Measurements from ENCODE around the gene TTC29.
A peak's percentile ranks its signal among the peaks of the same experiment; 100 is the strongest.

The TTC29 gene, protein sequence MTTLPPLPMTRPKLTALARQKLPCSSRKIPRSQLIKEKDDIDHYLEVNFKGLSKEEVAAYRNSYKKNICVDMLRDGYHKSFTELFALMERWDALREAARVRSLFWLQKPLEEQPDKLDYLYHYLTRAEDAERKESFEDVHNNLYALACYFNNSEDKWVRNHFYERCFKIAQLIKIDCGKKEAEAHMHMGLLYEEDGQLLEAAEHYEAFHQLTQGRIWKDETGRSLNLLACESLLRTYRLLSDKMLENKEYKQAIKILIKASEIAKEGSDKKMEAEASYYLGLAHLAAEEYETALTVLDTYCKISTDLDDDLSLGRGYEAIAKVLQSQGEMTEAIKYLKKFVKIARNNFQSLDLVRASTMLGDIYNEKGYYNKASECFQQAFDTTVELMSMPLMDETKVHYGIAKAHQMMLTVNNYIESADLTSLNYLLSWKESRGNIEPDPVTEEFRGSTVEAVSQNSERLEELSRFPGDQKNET

DNA sequence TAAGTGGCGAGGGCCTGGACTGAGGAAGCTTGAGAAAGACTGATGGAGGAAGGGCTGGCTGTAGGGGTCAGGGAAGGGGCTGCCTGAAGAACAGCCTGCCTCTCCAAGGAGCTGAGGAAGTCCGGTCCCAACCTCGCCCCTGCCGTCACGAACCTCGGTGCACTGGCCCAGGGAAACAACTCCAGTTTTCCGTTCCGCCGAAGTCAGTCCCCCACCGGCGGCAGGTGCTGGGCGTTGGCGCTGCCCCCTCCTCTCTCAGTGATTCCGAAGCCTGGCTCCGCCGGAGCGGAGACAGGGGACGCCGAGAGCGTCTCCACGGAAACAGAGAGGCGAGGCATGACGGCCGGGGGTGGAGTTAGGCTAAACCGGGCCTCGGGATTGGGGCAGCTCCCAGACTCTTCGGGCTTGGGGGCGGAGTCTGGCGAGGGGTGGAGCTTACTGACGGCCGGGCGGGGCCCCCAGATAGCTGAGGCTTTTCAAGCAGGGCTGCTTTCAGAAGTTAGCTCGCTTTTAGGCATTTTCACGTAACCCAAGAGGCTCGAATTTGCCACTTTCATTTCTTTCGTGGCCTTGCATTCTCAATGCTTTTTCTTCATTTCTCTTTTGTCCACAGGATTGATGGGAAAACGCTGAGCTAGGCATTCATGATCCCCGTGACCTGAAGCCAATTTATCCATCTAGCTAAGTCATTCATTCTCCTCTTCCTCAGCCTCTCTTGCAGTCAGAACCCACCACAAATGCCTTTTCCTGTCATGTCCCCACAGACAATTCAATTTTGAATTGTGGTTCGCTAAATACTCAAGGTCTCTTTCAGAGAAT lies at the start of gene TTC29:
TSS of gene TTC29 (minus strand) at position 309 of the 819 bp plus-strand sequence. CDS start 5,969 bp downstream, outside the sequence.
- DNase-seq (ENCODE audit: low read depth in 2 of 2), result peak; percentile 64 to 68

DNA sequence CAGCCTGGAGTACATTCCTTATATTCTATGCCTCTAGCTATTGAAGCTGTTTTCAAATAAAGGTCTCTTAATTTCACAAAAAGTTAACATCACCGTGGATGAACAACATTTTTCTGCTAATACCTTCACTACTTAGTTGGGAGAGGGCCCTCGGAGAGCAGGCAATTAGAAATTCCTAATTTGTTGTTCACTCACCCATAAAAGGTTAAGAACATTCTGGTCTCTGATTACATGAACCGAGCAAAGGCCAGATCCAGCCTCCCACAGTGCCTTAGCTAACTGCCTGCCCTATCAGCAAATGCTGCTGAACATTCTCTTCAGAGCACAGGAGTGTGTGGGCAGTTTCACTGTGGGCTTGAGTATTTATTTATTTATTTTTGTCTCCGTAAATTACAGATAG lies 36.0 kb upstream of the TTC29 start:
- peak in 1 of 2 experiments; percentile 13 for DNase-seq (ENCODE audit: low read depth in 2 of 2)

DNA sequence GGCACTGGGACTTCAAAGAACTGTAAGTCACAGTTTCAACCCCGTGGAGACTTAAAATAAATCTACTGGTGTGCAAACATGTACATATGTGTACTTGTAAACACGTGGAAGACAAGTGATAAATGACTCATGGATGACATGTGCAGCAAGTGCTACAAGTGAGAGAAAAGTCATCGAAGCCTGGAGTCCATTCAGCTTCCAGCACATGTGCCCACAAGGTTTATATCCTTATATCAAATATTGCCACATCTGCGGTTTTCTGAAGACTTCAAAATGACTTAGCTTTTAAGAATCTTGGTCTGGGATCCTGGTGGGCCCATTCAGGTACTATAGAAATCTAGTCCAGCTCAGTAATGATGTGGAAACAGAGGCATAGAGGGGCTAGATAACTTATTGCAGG lies 33.0 kb upstream of the TTC29 start:
- no peak for DNase-seq (ENCODE audit: low read depth in 2 of 2)

DNA sequence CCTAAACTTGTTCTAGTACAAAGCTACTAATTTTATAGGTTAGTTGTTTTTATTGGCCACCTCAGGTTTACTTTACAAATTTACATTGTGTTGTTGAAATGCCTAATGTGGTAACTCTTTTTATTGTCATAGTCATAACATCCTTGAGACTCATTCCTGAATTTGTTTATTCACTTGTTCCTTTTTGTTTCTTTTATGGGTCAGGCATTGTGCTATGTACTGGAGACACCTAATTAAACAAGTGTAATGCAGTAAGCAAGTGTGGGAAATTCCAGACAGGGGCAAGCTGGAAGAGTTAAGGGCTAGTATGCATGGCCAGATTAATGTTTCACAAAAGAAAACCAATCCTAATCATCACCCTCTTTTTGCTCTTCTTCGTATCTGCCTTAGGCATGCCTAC lies 30.5 kb upstream of the TTC29 start:
- no peak for DNase-seq (ENCODE audit: low read depth in 2 of 2)

DNA sequence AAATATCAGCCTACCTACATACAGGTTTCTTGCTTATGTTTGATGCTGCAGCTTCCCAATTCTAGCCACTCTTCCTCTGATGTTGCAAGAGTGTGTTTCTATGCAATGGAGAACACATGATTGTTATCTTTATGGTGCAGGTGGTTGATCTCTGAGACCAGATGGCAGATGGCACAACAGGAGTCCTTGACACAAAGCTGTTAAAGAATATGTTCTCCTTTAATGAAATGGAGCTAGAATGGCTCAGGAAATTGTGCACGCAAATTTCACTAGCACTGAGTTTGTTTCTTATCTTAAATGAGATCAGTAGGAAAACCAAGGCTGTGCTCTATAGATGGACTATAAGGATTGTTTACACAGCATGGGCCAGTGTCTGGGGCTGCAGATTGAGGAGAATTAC lies 29.9 kb upstream of the TTC29 start:
- no peak for DNase-seq (ENCODE audit: low read depth in 2 of 2)

DNA sequence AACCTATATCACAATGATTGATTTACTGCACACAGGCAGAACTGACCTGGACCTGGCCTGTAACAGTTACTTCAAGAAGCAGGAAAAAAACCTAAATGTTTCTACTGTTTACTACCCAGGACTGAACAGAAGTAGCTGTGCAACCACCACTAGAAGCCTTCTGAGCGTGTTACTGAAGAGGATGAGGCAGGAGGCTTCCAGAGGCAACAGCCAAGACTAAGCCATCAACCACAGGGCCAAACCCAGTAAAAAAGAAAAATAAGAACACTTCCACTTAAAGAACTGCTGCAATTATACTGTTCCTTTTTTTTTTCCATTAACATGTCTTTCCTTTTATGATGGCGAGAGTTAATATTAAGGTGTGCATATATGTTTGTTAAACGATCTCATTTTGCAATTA lies 29.4 kb upstream of the TTC29 start:
- no peak for DNase-seq (ENCODE audit: low read depth in 2 of 2)

DNA sequence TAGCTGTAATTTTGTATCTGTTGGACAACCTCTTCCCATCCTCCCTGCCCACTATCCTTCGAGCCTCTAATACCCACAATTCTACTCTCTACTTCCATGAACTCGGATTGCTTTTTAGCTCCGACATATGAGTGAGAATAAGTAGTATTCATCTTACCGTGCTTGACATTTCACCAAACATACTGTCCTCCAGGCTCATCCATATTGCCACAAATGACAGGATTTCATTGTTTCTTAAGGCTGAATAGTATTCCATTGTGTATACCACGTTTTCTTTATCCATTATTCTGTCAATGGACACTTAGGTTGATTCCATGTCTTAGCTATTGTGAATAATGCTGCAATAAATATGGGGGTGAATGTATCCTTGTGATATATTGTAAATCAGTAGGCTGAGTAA lies 26.4 kb upstream of the TTC29 start:
- no peak for DNase-seq (ENCODE audit: low read depth in 2 of 2)

DNA sequence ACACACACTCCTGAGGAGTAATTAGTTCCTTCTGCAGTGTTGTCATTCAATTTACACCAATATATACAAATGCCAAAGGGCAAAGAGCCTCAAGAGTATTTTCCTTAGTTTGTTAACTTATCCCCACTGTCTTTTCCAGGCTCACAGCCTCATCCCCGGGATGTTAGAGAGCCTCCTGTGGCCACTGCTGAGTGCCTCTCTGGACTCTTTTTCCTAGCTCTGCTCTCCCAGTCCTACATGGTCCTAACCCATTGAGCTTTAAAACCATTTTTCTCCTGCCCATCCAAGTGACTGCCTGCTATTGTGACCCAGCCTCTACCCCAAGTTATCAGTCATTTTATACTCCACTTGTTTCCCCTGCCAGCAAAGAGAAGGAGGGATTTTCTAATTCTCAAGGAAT lies 23.5 kb upstream of the TTC29 start:
- no peak for DNase-seq (ENCODE audit: low read depth in 2 of 2)

DNA sequence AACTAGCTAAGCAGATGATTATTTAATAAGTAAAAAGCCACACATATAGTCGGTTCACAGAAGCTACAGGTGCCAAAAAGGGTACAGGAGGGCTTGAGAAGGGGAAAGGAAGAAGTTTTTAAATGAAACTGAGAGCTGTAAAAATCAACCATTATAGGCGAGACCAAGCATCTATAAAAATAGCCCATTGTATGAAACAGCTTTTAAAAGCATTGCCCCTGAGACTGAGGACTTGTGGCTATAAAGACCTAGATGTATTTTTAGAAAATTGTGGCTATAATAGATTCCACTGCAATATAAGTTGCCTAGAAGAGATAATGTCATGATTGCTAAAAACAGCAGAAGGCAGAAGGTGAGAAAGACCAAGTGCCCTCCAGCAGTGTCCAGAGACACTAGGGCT lies 15.0 kb upstream of the TTC29 start:
- DNase-seq (ENCODE audit: low read depth in 2 of 2), result no peak

DNA sequence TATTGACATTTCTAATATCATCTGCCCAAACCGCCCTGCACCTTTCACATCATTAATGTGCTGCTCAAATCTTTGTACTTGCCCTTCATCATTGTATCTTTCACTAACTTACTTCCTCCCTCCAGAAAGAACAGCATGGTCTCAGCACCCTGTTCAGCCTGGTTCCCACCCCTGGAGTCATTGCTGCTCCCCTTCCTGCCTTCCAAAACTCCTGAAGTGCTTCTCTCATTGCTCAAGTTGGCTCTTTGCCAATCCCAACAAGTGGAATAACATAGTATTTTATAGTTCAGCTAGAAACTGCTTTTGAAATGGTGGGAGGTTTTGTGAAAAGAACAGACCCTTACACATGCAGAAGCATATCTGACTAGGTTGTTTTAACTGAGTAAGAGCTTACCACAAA lies 14.0 kb upstream of the TTC29 start:
- DNase-seq (ENCODE audit: low read depth in 2 of 2), result no peak

DNA sequence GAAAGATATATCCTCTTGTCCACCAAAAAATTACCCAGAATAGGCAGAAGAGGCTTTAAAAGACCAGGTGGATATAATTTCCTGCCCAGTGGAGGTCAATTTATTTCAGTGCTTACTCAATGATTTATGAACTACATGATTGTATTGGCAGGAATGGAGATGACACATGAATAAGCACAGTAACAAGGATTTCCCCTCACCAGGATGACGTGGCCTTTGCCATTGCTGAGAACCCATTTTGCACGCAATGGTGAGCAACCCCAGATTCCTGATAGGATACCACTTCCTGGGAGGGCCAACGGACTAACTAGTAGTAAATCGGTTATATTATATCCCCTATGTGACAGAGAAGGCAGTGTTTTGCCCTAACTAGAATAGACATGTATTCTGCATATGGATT lies 11.6 kb upstream of the TTC29 start:
- peak; percentile 80 to 81 for DNase-seq (ENCODE audit: low read depth in 2 of 2)

DNA sequence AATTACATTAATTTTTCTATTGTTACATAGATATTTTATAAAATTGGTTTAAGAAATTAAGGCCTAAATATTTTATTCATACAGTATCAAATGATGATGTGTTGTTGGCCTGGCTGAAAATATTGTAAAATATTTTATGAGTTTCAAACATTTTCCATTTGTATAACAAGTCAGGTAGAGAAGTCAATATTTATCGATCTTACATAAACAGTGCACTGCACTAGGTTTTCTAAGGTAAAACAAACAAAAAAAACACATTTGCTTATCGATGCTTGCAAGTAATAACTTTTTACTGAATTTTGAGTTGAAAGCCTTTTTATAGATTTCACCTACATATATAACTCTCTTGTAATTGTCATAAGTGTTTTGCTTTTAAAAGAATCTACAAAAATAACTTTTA lies 7.2 kb upstream of the TTC29 start:
- no peak for DNase-seq (ENCODE audit: low read depth in 2 of 2)

DNA sequence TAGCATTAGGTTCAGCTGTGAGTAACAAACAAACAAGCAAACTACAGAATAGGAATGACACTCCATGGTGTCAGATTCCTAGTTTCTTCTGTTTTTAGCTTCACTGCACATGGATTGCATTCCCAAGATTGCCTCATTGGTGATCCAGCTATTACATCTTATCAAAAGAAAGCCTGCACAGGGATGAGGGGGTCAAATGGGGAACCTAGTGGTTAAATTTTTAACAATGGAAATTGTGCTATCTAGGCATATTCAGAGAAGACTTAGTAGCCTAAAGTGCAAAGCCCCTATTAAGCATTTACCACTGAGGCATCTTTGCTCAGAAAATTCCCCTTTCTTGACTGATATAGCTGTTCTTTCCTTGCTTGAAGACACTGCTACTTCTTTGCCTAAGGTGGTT lies 3.9 kb upstream of the TTC29 start:
- no peak for DNase-seq (ENCODE audit: low read depth in 2 of 2)

DNA sequence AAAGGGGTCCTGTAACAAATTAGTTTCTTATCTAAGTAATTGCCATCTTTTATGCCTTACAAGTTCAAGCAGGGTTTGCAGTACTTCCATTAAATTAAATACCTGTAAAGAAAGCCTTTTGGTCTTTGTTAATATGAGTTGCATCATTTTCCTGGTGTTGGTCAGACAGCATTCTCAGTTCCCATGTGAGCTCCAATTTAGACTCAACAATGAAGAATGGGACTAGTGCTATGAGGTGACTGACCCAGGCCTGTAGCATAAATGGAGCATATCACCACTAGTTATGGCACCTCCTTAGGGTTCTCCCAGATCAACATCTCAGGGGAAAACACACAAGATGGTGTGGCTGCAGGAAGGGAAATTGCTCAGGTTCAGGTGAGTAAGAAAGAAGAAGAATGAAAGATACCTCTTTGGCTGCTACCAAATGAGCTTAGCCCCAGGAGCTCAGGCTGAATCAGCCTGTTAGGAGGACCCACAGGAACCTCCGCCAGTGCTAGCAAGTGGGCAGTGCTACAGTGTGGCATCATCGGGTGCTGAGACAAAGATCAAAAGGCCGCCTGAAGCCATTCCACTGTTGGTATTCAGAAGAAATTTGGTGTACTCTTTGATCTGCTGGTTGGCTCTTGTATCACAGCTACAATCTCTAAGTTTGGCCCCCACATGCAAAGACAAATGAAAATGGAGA lies 1.8 kb downstream of the TTC29 start:
- DNase-seq (ENCODE audit: low read depth in 2 of 2), result no peak

DNA sequence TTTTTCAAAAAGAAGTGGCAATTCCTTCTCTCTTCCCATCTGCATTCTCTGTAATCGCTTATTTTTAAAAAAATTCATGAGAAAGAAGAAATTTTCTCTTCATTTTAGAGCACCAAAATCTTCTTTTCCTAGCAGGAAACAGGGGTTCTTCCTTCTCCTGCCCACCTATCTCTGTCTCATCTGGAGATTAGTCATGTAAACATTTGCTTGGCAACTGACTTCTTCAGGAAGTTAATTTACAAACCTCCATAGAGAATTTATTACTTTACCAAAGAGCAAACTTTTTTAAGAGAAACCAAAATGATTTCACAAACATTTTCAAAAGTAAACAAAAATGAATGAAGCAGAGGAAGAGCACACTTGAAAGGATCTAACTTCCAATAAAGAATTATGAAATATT lies 13.5 kb downstream of the TTC29 start:
- DNase-seq (ENCODE audit: low read depth in 2 of 2), result no peak

DNA sequence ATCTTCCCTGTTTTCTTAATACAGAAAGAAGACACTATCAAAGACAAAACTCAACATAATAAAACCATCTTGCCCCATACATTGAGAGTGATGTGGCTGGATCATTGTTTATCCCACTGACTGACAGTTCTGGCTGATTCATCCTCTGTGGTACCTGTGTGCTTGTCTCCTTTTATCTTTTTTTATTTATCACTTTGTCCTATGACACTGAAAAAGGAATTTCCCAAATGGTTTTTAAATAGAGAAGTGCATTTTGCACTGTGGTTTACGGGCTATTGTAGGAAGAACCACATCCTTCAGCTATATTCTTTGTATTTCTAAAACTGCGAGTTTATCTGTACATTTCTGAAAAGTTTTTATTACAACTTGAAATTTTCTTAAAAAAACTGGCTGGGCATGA lies 15.0 kb downstream of the TTC29 start:
- DNase-seq (ENCODE audit: low read depth in 2 of 2), result no peak

DNA sequence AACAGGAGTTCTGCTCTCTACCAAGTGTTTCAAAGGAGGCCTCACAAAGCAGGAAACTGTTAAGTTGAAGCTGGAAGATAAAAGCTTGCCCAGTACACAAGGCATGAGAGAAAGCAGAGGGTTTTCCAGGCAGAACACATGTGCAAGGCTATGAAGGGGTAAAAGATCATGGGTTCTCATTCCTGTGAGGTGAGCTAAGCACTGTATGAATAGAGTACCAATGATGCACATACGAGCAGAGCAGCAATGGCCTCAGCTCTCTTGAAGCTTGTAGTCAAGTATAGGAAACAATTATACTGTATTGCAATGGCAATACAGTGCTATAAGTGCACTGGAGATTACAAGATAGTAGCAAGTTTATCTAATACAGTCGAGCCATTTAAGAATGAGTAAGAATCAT lies 18.0 kb downstream of the TTC29 start:
- DNase-seq (ENCODE audit: low read depth in 2 of 2), result no peak

DNA sequence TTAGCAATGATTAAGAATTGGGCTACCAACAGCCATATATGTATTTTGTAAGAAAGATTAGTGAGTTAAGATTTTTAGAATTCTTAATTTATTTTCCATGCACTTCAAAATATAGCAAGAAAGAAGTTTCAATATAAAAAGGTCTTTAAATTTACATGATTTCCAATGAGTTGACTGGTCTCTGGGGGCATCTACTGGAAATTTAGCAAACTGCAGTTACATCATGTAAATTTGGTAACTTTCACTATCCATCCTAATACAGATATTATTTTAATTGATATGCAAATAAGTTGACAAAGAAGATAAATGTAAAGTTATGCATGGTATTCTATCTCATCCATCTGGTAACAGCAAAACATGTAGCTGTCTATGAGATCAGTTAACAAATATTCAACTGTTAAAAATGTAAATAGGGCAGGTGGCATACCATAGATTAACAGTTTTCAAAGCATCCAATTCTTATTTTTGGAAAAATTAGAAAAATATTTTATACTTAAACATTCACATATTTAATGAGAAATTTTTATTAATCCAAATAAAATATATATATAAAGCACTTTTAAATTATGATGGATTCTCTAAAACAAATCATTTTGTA lies 29.1 kb downstream of the TTC29 start:
- DNase-seq (ENCODE audit: low read depth in 2 of 2), result peak; percentile 11 to 30

DNA sequence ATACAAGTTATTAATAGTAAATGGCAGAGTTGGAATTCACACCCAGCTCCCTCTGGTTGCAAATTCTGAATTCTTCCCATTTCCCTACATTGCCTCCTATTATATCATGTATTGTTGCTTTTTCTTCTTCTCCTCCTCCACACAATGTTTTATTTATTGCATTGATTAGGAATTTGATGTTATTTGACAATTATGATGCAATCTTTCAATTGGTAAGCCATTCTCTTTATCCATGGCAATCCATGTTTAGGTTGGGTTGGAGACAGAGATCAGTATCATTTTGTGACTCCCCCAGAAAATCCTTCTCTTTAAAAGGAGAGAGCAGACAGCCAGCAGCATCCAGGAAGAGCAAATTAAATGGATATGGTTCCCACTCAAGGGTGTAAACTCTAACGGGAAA lies 30.5 kb downstream of the TTC29 start:
- DNase-seq (ENCODE audit: low read depth in 2 of 2), result no peak

DNA sequence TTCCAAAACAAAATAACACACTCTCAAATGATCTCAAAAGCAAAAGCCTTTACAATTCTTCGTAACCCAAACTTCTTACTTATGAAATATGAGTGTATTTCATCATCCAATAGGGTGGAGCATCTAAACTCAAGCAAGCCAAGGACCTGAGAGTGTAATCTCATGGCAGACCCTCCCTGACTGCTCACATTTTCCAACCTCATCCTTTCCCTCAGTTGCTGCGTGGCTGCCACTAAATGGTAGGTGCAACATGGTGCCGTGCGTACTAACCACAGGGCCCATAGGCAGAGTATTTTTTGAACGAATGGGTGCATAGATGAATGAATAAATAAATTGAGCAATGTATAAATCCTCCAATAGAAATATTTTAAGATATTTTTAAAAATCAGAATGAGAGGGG lies 45.4 kb downstream of the TTC29 start:
- no peak for DNase-seq (ENCODE audit: low read depth in 2 of 2)

DNA sequence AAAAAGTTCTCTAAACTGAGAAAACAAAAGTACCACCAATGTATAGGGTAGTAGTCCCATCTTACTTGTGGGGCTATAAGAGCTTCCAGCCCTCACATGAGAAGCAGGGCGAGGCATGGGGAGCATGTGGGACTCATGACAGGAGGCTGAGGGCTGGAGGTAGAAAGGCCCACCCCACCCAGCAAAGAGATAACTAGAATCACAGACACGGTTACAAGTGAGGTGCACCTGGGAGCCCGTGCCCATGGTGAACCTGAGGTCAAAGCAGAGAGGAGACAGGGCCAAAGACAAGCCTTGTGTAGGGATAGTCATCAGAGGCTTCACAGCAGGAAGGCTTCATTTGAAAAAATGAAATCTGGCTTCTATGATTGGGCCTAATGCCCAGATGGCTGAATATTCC lies 55.4 kb downstream of the TTC29 start:
- no peak for DNase-seq (ENCODE audit: low read depth in 2 of 2)

DNA sequence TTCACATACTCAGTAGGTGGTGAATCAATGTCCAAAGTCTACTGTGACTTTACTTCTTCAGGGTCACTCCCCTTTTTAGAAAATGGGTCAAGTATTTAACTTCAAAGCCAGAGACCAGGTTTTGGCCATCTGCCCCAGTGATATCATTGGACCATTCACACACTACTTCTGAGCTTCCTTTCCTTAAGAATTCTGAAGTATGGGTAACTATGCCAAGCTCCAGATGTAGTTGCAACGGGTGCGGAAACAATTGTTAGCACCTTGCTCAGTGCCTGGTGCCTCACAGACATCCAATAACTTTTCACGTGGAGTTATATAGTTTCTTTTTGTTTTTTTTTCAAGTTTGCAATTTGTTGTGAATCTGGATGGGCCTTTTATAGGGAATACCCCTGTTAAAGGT lies 62.6 kb downstream of the TTC29 start:
- no peak for DNase-seq (ENCODE audit: low read depth in 2 of 2)
